Right cardiac atrium (tissue), 5 donors: Measurements from ENCODE around the gene LRFN3. TPM values are rescaled to one million over a fixed set of nuclear protein-coding genes. Genes with fewer than 3 reads are reported as not detected.
A peak's percentile ranks its signal among the peaks of the same experiment; 100 is the strongest.

Experiments used
- ATAC-seq, 2 donors: fragments of 200-7000 bp; cut with Tn5 transposase; one replicate each; pipeline versions ENCODE4 v1.8.0 to v1.9.1; 2020; ENCODE audit warnings: moderate library complexity in 2 of 2, mild to moderate bottlenecking in 1 of 2
- DNase-seq, 3 donors: peaks; one replicate each; pipeline ENCODE4 v3.0.0-alpha.2; 2020
- H3K27ac ChIP-seq: one replicate; pipeline ENCODE4 v1.5.1; 2013; ENCODE audit warnings: mild to moderate bottlenecking, low read length, control low read depth, moderate library complexity
- H3K27me3 ChIP-seq: one replicate; pipeline ENCODE4 v1.6.1; 2013; ENCODE audit not compliant: control insufficient read depth, insufficient read depth
- H3K4me1 ChIP-seq: one replicate; pipeline ENCODE4 v1.6.1; 2013; ENCODE audit warnings: low read length; ENCODE audit not compliant: control insufficient read depth, insufficient read depth
- H3K4me3 ChIP-seq: one replicate; pipeline ENCODE4 v1.5.1; 2013; ENCODE audit warnings: low read length, control low read depth
- H3K9me3 ChIP-seq: one replicate; pipeline ENCODE4 v1.6.1; 2013; ENCODE audit warnings: low read length; ENCODE audit not compliant: control insufficient read depth
- WGBS: extraction: QIAGEN DNeasy Blood & Tissue Kit; methylation state at CpG from one replicate; pipeline ENCODE4 v1.1.7; 2013; 5-methylcytosine and 5-hydroxymethylcytosine counted together
- intact Hi-C, 4 donors: fragments of 100-400 bp; cut with DNase I; formaldehyde crosslinking; loops; one replicate each; pipeline versions ENCODE4 v1.11.0 to v1.14.0; 2022 to 2023
- polyA plus RNA-seq: library from polyadenylated mRNA; stranded (reverse); fragments of 200-250 nt; gene quantifications from one replicate; pipeline ENCODE4 v1.2.3, GENCODE V29; 2013
- total RNA-seq, 4 donors: library from RNA; stranded (reverse); fragmentation: NEBNext Ultra II Directional; extraction: Animal tissue kit (Norgen Biotek cat#: 25700); gene quantifications; one replicate each; pipeline ENCODE4 v1.2.1, GENCODE V29; 2021
- donor health status: healthy with polysubstance abuse.
- donor health status: DM: no; HTN: yes; CAD: no.
- donor health status: DM: no; HTN: no; CAD: no.
- donor health status: DM: no; HTN: yes; CAD: no; lungs with severe emphysema.
- donor health status: DM: yes; HTN: yes; CAD: no.

Gene LRFN3
- total and polyA plus RNA-seq, 5 donors = 8.2 to 10.8 (median 8.4) TPM

DNA sequence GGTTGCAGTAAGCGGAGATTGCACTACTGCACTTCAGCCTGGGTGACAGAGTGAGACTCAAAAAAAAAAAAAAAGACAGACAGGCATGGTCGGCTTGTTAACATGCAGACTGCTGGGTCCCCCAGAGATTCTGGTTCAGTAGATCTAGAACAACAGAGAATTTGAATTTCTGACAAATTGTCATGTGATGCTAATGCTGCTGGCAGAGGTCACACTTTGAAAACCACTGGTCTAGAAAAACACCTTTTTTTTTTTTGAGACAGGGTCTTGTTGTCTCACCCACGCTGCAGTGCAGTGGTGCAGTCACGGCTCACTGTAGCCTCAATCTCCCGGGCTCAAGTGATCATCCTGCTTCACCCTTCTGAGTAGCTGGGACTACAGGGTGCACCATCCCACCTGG, 7.7 kb upstream of the LRFN3 start:
- DNase-seq (no peak), ATAC-seq (no peak)
- 77% methylated on average over 5 of the region's 5 CpGs for WGBS
- intact Hi-C loops = no loop called here
- no peak overlapping the region for H3K27ac ChIP-seq
- no peaks in the 10 kb centered on the region for H3K4me1 ChIP-seq
- no peaks in the 10 kb centered on the region for H3K27me3 ChIP-seq
- H3K4me3 ChIP-seq = no peak overlapping the region
- H3K9me3 ChIP-seq = no peaks in the 10 kb centered on the region

DNA sequence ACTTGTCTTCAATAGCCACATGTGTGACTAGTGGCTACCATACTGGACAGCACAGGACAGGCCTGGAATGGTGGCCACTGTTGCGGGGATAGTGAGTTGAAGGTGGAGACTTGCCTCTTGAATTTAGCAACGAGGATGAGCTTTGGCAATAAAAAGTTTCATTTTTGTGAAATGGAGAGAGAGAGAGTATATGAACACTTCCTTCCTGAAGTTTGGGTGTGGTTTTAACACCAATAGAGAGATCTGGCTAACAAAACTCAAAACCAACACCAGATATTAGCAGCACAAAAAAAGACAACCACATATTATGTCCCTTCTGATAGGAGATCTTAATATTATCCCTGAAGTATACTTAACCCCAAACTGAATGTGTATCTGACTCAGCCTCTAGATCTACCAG, 6.3 kb upstream of the LRFN3 start:
- ATAC-seq (no peak), DNase-seq (no peak)
- no peak overlapping the region for H3K27ac ChIP-seq
- H3K27me3 ChIP-seq = no peaks in the 10 kb centered on the region
- no peaks in the 10 kb centered on the region for H3K4me1 ChIP-seq
- H3K4me3 ChIP-seq = no peak overlapping the region
- intact Hi-C loops = loop anchor here (5.0 to 10.0 kb wide), 5 partner anchors 33 to 235 kb away; partner anchors contain the start of genes HSPB6 (in 1 of the 4) and PROSER3 (in 1 of the 4)
- 64% methylated on average over 2 of the region's 2 CpGs for WGBS
- H3K9me3 ChIP-seq = no peaks in the 10 kb centered on the region

GRCh38 chr19:35931161-35931873, 4.9 kb upstream of the LRFN3 start:
- WGBS = under 1% methylated on average over 47 of the region's 47 CpGs
- H3K4me1 ChIP-seq = peaks cover 3% of the 10 kb centered on the region
- H3K27ac ChIP-seq = no peak overlapping the region
- no peaks in the 10 kb centered on the region for H3K9me3 ChIP-seq
- no peak overlapping the region for H3K4me3 ChIP-seq
- ATAC-seq = peak; percentile 99
- intact Hi-C loops = loop anchor here (5.0 to 10.0 kb wide), 5 partner anchors 34 to 237 kb away; partner anchors contain the start of genes HSPB6 (in 1 of the 4) and PROSER3 (in 1 of the 4)
- no peaks in the 10 kb centered on the region for H3K27me3 ChIP-seq
- DNase-seq = peak; percentile 99 to 100 (median 100)

DNA sequence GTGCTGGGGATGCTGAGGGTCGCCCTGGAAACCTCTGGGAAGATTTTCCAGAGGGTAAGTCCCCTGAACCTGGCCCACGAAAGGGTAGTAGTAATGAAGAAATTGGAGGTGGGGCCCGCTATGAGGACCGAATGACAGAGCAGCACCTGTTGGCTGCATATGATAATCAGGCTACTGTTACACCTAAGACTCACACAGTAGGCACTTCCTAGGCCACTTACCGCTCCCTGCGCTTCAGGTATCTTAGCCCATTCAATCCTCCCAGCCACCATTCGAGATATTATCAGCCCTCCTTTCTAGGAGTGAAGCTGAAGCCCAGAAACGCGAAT, 4.3 kb upstream of the LRFN3 start:
- no peak overlapping the region for H3K4me3 ChIP-seq
- H3K9me3 ChIP-seq = no peaks in the 10 kb centered on the region
- H3K4me1 ChIP-seq = peaks cover 5% of the 10 kb centered on the region
- WGBS = 3% methylated on average over 9 of the region's 9 CpGs
- no peak overlapping the region for H3K27ac ChIP-seq
- ATAC-seq (no peak), DNase-seq (no peak)
- intact Hi-C loops = loop anchor here (5.0 to 10.0 kb wide), 5 partner anchors 35 to 237 kb away; partner anchors contain the start of genes HSPB6 (in 1 of the 4) and PROSER3 (in 1 of the 4)
- H3K27me3 ChIP-seq = no peaks in the 10 kb centered on the region

GRCh38 chr19:35932291-35932936, 3.8 kb upstream of the LRFN3 start:
- Histone ChIP-seq H3K27me3 (no peaks in the 10 kb centered on the region), H3K9me3 (no peaks in the 10 kb centered on the region), H3K27ac (no peak overlapping the region), H3K4me1 (peaks cover 8% of the 10 kb centered on the region), H3K4me3 (no peak overlapping the region)
- ATAC-seq (no peak), DNase-seq (no peak)
- WGBS = 46% methylated on average over 7 of the region's 7 CpGs
- intact Hi-C loops = loop anchor here (5.0 to 10.0 kb wide), 5 partner anchors 35 to 238 kb away; partner anchors contain the start of genes HSPB6 (in 1 of the 4) and PROSER3 (in 1 of the 4)

DNA sequence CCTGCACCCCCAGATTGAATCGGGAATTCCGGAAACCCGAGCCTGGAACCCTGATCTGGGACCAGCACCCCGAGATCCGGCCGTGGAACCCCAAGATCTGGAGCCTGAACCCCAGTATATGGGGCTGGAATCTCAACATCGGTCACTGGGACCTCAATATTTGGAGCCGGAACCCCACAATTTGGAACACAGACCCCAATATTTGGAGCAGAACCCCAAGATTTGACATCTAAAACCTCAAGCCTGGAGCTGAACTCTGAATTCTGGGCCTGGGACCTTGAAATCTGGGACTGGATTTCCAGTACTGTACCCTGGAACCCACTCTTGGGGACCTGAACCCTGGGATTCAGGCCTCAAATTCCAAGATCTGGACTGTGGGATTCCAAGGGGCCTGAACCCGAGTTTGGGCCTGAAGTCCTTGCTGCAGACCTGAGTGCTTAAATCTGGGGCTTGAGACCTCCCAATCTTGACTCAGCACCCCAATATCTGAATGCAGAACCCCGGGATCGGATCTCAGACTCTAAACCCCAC, 629 bp downstream of the LRFN3 start:
- peak overlapping the region; percentile 98 for H3K4me3 ChIP-seq
- intact Hi-C loops = loop anchor here in 3 of 4 donors (10.0 kb wide), 3 partner anchors 52 to 242 kb away; partner anchors contain the start of genes HSPB6 (in 1 of the 3) and PROSER3 (in 1 of the 3)
- H3K27me3 ChIP-seq = no peaks in the 10 kb centered on the region
- no peak for DNase-seq
- no peak for ATAC-seq
- peak overlapping the region; percentile 59 for H3K27ac ChIP-seq
- H3K4me1 ChIP-seq = peaks cover 18% of the 10 kb centered on the region
- no peaks in the 10 kb centered on the region for H3K9me3 ChIP-seq
- 23% methylated on average over 11 of the region's 11 CpGs for WGBS

GRCh38 chr19:35937345-35938281, 1.4 kb downstream of the LRFN3 start:
- intact Hi-C loops = loop anchor here in 3 of 4 donors (10.0 kb wide), 3 partner anchors 53 to 243 kb away; partner anchors contain the start of genes HSPB6 (in 1 of the 3) and PROSER3 (in 1 of the 3)
- Histone ChIP-seq H3K9me3 (no peaks in the 10 kb centered on the region), H3K27ac (peak overlapping the region; percentile 20), H3K4me3 (peak overlapping the region; percentile 98), H3K4me1 (peaks cover 18% of the 10 kb centered on the region), H3K27me3 (no peaks in the 10 kb centered on the region)
- ATAC-seq (peak in 1 of 2 donors; percentile 8), DNase-seq (no peak)
- WGBS = 38% methylated on average over 14 of the region's 14 CpGs

- 80% methylated on average over 13 of the region's 13 CpGs for WGBS
- no peak for ATAC-seq
- peaks cover 18% of the 10 kb centered on the region for H3K4me1 ChIP-seq
- H3K9me3 ChIP-seq = no peaks in the 10 kb centered on the region
- H3K4me3 ChIP-seq = no peak overlapping the region
- H3K27me3 ChIP-seq = no peaks in the 10 kb centered on the region
- no peak overlapping the region for H3K27ac ChIP-seq
- DNase-seq = no peak
- intact Hi-C loops = loop anchor here in 3 of 4 donors (10.0 kb wide), 3 partner anchors 54 to 244 kb away; partner anchors contain the start of genes HSPB6 (in 1 of the 3) and PROSER3 (in 1 of the 3)
Measured at GRCh38 chr19:35938282-35939224, 2.4 kb downstream of the LRFN3 start.

DNA sequence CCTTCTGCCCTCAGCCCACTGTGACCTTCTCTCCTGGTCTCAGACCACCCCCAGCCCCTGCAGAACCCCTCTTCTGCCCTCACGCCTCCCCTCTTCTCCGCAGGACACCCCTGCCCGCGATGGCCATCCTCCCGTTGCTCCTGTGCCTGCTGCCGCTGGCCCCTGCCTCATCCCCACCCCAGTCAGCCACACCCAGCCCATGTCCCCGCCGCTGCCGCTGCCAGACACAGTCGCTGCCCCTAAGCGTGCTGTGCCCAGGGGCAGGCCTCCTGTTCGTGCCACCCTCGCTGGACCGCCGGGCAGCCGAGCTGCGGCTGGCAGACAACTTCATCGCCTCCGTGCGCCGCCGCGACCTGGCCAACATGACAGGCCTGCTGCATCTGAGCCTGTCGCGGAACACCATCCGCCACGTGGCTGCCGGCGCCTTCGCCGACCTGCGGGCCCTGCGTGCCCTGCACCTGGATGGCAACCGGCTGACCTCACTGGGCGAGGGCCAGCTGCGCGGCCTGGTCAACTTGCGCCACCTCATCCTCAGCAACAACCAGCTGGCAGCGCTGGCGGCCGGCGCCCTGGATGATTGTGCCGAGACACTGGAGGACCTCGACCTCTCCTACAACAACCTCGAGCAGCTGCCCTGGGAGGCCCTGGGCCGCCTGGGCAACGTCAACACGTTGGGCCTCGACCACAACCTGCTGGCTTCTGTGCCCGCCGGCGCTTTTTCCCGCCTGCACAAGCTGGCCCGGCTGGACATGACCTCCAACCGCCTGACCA, 3.3 kb downstream of the LRFN3 start:
- no peak for ATAC-seq
- intact Hi-C loops = loop anchor here in 3 of 4 donors (10.0 kb wide), 3 partner anchors 55 to 245 kb away; partner anchors contain the start of genes HSPB6 (in 1 of the 3) and PROSER3 (in 1 of the 3)
- no peak overlapping the region for H3K4me3 ChIP-seq
- H3K4me1 ChIP-seq = peaks cover 18% of the 10 kb centered on the region
- no peaks in the 10 kb centered on the region for H3K9me3 ChIP-seq
- H3K27me3 ChIP-seq = no peaks in the 10 kb centered on the region
- H3K27ac ChIP-seq = no peak overlapping the region
- DNase-seq = peak in 1 of 3 donors; percentile 58
- 93% methylated on average over 55 of the region's 55 CpGs for WGBS
